ENCODE data around the gene AKR7A2. TPM values are rescaled to one million over a fixed set of nuclear protein-coding genes. Genes with fewer than 3 reads are reported as not detected.
A peak's percentile ranks its signal among the peaks of the same experiment; 100 is the strongest.
"Not testable (repeated sequence)": the region's sequence is repeated elsewhere in the genome, so short reads cannot be mapped to it uniquely, and the experiment has no call there.

The AKR7A2 gene
- total and polyA plus RNA-seq, 8 donors, result 43.2 to 73.8 (median 63.5) TPM

DNA sequence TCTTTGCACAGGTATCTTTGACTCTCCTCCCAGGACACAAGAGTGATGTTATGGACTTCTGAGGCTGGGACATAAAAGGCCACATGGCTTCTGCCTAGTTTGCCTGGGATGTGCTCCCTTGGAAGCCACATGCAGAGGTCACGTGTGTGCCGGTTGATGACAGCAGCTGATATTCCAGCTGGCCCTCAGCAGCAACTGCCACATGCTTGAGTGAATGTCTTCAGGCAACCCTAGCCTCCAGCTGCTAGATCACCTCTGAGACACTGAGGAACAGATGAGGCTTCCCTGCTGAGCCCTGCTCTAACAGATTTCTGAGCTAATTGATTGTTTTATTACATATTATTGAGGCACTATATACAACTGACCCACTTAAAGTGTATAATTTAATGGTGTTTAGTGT lies 11.7 kb downstream of the AKR7A2 start:
- TF ChIP-seq, protein P1, sequence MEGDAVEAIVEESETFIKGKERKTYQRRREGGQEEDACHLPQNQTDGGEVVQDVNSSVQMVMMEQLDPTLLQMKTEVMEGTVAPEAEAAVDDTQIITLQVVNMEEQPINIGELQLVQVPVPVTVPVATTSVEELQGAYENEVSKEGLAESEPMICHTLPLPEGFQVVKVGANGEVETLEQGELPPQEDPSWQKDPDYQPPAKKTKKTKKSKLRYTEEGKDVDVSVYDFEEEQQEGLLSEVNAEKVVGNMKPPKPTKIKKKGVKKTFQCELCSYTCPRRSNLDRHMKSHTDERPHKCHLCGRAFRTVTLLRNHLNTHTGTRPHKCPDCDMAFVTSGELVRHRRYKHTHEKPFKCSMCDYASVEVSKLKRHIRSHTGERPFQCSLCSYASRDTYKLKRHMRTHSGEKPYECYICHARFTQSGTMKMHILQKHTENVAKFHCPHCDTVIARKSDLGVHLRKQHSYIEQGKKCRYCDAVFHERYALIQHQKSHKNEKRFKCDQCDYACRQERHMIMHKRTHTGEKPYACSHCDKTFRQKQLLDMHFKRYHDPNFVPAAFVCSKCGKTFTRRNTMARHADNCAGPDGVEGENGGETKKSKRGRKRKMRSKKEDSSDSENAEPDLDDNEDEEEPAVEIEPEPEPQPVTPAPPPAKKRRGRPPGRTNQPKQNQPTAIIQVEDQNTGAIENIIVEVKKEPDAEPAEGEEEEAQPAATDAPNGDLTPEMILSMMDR (IDR thresholded peaks at IDR 0.05), result no peak
- H3K36me3 ChIP-seq, result peaks cover 0 to 28% of the 10 kb centered on the region in 2 donors
- no peak for ATAC-seq
- H3K27ac ChIP-seq, result no peak overlapping the region
- no peaks in the 10 kb centered on the region for H3K4me1 ChIP-seq
- DNase-seq, result no peak
- no peaks in the 10 kb centered on the region for H3K27me3 ChIP-seq
- H3K9me3 ChIP-seq, result peaks cover 0 to 8% of the 10 kb centered on the region in 2 donors
- intact Hi-C loops (cut with DNase I), result no loop called here
- H3K4me3 ChIP-seq, result no peak overlapping the region

DNA sequence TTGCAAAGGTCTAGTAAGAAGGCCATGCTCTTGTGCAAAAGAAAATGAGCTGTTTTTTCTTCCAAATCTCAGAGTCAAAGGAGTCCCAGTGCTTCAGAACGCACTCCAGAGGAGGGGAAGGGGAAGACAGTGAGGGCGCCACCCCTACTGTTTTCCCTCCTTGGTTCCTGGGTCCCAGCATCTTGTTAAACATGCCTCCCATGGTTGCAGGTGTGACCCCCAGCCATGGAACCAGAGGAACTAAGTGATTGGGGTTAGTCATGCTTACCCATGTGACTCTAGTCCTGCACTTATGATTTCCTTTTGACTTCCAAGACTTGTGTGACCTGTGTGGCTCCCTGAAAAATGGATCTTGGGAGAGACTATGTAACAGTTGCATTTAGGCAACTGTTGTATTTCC lies 17.3 kb downstream of the AKR7A2 start:
- TF ChIP-seq, protein P1 (IDR thresholded peaks at IDR 0.05), result no peak
- no peak for DNase-seq
- H3K36me3 ChIP-seq, result no peaks in the 10 kb centered on the region
- no peaks in the 10 kb centered on the region for H3K27me3 ChIP-seq
- H3K9me3 ChIP-seq, result peaks cover 0 to 30% of the 10 kb centered on the region in 2 donors
- H3K4me3 ChIP-seq, result no peak overlapping the region
- intact Hi-C loops (cut with DNase I), result no loop called here
- H3K4me1 ChIP-seq, result no peaks in the 10 kb centered on the region
- H3K27ac ChIP-seq, result no peak overlapping the region
- no peak for ATAC-seq

DNA sequence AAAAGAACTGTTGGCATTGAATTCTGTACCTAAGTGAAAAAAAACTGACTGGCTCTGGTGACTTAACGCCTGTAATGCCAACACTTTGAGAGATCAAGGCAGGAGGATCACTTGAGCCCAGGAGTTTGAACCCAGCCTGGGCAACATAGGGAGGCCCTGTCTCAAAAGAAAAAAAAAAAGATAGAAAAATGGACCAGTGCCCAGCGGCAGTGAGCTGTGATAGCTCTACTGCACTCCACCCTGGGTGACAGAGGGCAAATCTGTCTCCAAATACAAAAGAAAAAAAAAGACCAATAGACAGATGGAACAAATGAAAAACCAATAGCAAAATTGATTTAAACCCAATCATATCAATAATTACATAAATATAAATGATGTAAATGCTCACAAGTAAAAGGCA lies 22.7 kb downstream of the AKR7A2 start:
- intact Hi-C loops (cut with DNase I), result no loop called here
- peaks cover 0 to 12% of the 10 kb centered on the region in 2 donors for H3K9me3 ChIP-seq
- H3K4me3 ChIP-seq, result peak overlapping the region; percentile 29 to 34
- DNase-seq (no peak), ATAC-seq (peak; percentile 4)
- peaks cover 0 to 11% of the 10 kb centered on the region in 2 donors for H3K4me1 ChIP-seq
- no peak overlapping the region for H3K27ac ChIP-seq
- no peaks in the 10 kb centered on the region for H3K36me3 ChIP-seq
- H3K27me3 ChIP-seq, result peaks cover 0 to 17% of the 10 kb centered on the region in 2 donors
- TF ChIP-seq, protein P1 (IDR thresholded peaks at IDR 0.05), result no peak

DNA sequence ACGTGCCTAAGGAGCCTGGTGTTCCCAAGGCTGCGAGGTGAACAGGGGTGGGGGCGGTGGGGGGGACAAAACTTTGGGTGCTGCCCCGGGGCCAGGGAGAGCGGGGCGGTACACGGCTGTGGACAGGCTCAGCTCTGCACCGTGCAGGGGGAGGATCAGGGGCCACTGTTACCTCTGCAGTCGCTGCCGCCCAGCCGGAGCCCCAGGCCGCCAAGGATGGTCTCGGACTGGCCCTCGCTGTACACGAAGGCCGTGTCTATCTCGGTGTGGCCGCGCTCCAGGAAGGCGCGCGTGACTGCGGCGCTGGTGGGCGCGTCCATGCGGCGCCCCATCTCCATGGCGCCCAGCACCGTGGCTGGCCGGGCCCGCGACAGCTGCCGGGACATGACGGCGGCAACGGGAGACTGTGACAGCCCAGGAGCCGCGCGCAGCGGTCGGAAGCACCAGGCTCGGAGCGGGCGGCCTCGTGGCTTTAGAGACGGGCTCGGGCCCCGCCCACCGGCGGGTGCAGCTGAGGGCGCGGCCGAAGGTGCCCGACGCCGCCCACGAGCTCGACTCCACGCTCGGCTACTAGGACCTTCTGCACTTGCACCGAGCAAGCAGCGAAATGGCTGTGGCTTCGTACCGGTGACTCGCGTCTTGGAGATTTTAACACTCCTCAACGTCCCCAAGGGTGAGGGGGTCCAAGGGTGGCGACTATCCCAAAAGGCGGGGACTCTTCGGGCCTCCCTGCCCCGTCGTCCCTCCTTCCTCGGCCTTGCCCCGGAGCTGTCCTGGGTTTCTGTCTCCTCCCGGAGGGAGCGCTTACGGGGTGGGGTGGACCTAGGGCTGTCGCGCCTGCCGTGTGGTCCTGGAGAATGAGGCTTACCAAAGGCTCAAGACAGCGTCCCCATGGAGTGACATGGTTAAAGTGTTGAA lies 23.4 kb downstream of the AKR7A2 start, which contains the start of gene AKR7A3:
TSS of gene AKR7A3 (minus strand) at position 447 of the 918 bp plus-strand sequence. CDS start at position 386, 61 bp downstream.
- intact Hi-C loops (cut with DNase I); H3K9me3 ChIP-seq; H3K36me3 ChIP-seq; H3K27ac ChIP-seq: not testable (repeated sequence)
- Histone ChIP-seq H3K4me3 (peak within 1 kb of the TSS; percentile 29 to 34), H3K27me3 (peaks cover 0 to 17% of the 10 kb centered on the region in 2 donors), H3K4me1 (peaks cover 0 to 11% of the 10 kb centered on the region in 2 donors)
- ATAC-seq (peak; percentile 98), DNase-seq (peak in 3 of 4 donors; percentile 36 to 91 (median 65))

DNA sequence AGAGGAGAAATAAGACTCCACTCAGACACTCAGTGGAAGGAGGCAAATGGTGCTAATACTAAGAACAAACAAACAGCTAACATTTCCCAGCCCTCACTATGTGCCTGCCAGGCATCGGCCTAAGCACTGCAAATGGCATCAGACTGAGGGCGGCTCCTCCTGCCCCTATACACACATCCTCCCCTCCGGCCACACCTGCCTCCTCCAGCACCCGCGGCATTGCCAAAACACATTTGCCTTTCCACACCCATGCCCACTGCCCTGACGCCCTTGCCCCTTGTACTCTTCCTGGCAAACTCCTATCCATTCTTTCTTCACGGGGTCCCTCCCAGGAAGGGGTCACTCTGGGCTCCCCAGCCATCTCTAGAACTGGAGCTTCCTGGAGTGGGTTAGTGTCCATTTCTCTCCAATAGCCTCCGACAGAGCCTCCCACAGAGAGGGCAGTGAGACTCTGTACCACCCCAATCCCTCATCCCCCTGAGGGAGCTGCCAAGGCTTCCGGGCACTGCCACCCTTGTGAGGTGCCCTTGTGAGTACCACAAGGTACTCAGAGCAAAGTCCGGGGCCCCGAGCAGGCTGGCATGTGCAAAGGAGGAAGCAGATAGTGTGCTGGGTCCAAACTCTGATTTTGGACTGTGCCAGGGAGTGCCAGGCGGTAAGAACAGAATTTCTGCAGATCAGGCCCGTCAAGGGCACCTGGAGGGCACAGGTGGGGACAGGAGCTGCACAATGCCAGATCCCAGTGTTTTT lies 24.3 kb downstream of the AKR7A2 start:
- Histone ChIP-seq H3K36me3 (no peaks in the 10 kb centered on the region), H3K27me3 (peaks cover 0 to 17% of the 10 kb centered on the region in 2 donors), H3K4me1 (peaks cover 0 to 11% of the 10 kb centered on the region in 2 donors), H3K9me3 (peaks cover 0 to 2% of the 10 kb centered on the region in 2 donors), H3K27ac (no peak overlapping the region), H3K4me3 (no peak overlapping the region)
- intact Hi-C loops (cut with DNase I), result no loop called here
- TF ChIP-seq, protein P1 (IDR thresholded peaks at IDR 0.05), result no peak
- DNase-seq, result no peak
- ATAC-seq, result no peak

DNA sequence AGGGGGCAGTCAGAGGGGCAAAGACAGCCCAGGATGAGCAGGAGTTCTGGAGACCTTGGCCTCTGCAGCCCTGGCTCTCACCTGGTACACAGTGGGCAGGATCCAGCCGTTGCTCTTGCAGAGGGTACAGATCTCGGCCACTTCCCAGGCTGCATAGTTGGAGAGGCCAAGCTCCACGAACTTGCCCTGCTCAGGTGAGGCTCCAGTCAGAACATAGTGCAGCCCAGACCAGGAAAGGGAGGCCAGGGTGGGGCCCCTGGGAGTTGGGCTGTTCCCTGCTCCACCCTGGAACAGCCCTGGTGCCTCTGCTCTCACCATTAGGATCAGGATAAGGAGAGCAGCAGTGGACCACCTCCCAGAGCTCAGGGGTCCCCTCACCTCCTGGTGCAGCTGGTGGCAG lies 26.1 kb downstream of the AKR7A2 start:
- ATAC-seq; H3K4me3 ChIP-seq; H3K27ac ChIP-seq; intact Hi-C loops (cut with DNase I); H3K9me3 ChIP-seq; H3K36me3 ChIP-seq; DNase-seq: not testable (repeated sequence)
- H3K27me3 ChIP-seq, result peaks cover 0 to 17% of the 10 kb centered on the region in 2 donors
- H3K4me1 ChIP-seq, result peaks cover 0 to 11% of the 10 kb centered on the region in 2 donors

DNA sequence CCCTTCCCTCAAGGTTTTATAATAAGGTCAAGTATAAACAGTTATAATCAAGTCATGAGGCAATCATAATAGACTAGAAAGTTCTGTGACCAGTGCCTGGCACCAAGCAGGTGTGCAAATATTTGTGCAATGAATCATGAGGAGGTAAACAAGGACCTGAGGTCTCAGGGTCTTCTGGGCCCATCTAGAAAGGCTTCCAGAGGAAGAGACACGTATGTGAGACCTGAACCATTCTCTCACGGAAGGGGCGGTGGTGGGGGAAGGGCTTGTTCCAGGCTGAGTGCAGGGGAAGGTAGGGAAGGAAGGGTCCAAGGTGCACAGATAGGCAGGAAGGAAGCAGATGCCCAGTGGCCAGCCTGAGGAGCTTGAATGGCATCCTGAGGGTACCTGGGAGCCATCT lies 26.6 kb downstream of the AKR7A2 start:
- H3K27me3 ChIP-seq, result peaks cover 0 to 17% of the 10 kb centered on the region in 2 donors
- DNase-seq; intact Hi-C loops (cut with DNase I); H3K4me3 ChIP-seq; H3K36me3 ChIP-seq; H3K9me3 ChIP-seq; ATAC-seq; H3K27ac ChIP-seq: not testable (repeated sequence)
- H3K4me1 ChIP-seq, result peaks cover 0 to 11% of the 10 kb centered on the region in 2 donors
